Cardiac fibroblast (primary cell): Measurements from ENCODE around the gene CDC42EP2.

Experiments
- DNase-seq, 2 donors: peaks; one replicate each; pipeline versions ENCODE4 v3.0.0 to v3.0.0-alpha.2; 2010; ENCODE audit warnings: low read depth in 2 of 2
- H3K4me3 ChIP-seq, 2 donors: replicated peaks in 1 of 2; 1 replicate in 1 of 2; 2 replicates in 1 of 2; pipeline ENCODE4 v1.5.1; 2011; ENCODE audit warnings: low read depth in 2 of 2, low read length in 2 of 2, mild to moderate bottlenecking in 2 of 2, moderate library complexity in 1 of 2
- CTCF ChIP-seq: IDR thresholded peaks from one replicate; pipeline ENCODE4 v1.5.1; 2011; ENCODE audit warnings: low read depth, mild to moderate bottlenecking, low read length, inconsistent platforms

The CDC42EP2 gene

GRCh38 chr11:65354265-65355012, 39.8 kb downstream of the CDC42EP2 start, which contains the start of gene TIGD3:
Gene TIGD3, plus strand, starts transcription at chr11:65354751. Its CDS starts 1,058 bp downstream, at chr11:65355809.
- TF ChIP-seq CTCF = no peak
- peak within 1 kb of the TSS; percentile 52 to 63 for H3K4me3 ChIP-seq
- DNase-seq = peak; percentile 93 to 96

- TF ChIP-seq CTCF = no peak
- peak in 1 of 2 donors; percentile 15 for DNase-seq
- H3K4me3 ChIP-seq = peak overlapping the region; percentile 28 to 63
Measured at GRCh38 chr11:65355013-65355775, 40.5 kb downstream of the CDC42EP2 start.

- peak; percentile 44 to 50 for DNase-seq
- H3K4me3 ChIP-seq = peak overlapping the region; percentile 10 to 15
- TF ChIP-seq CTCF = no peak
Measured at GRCh38 chr11:65355776-65356393, 41.2 kb downstream of the CDC42EP2 start.

GRCh38 chr11:65356394-65356972, 41.8 kb downstream of the CDC42EP2 start:
- no peak for TF ChIP-seq CTCF
- no peak for DNase-seq
- no peak overlapping the region for H3K4me3 ChIP-seq

GRCh38 chr11:65357856-65358356, 43.2 kb downstream of the CDC42EP2 start:
- TF ChIP-seq CTCF = no peak

GRCh38 chr11:65362320-65362931, 47.8 kb downstream of the CDC42EP2 start:
- no peak for TF ChIP-seq CTCF
- DNase-seq = no peak
- H3K4me3 ChIP-seq = no peak overlapping the region

More at GRCh38 chr11:65357856-65358356, 43.2 kb downstream of the CDC42EP2 start:
- H3K4me3 ChIP-seq = no peak overlapping the region
- peak; percentile 12 to 39 for DNase-seq
